Caco-2 (cell line): ENCODE data around the gene CHPF2. TPM values are rescaled to one million over a fixed set of nuclear protein-coding genes. Genes with fewer than 3 reads are reported as not detected.
A peak's percentile ranks its signal among the peaks of the same experiment; 100 is the strongest.

Source experiments
- BruUV-seq: library from RNA; stranded (reverse); fragments of 400-500 nt; replicated peaks from 2 replicates; lab custom pipeline; 2021; lab: Mats Ljungman, UMichigan
- CTCF ChIA-PET: fragments of 300-600 bp; sonication (Branson Sonifier 250); formaldehyde crosslinking; loops from one replicate; lab custom pipeline; 2022; ENCODE audit warnings: antibody characterized with exemption; lab: Charles Lee
- POLR2A ChIA-PET: fragments of 300-600 bp; sonication (Branson Sonifier 250); formaldehyde crosslinking; loops from one replicate; lab custom pipeline; 2022; ENCODE audit warnings: antibody characterized with exemption; lab: Charles Lee
- DNase-seq, 2 experiments: peaks; one replicate each; pipeline versions ENCODE4 v3.0.0 to v3.0.0-alpha.2; 2020 to 2022
- H3K27me3 ChIP-seq: replicated peaks from 2 replicates; pipeline ENCODE4 v1.6.0; 2011; ENCODE audit warnings: low read length; ENCODE audit not compliant: control insufficient read depth, insufficient read depth
- H3K36me3 ChIP-seq: 2 replicates; pipeline ENCODE4 v1.5.1; 2011; ENCODE audit warnings: low read length; ENCODE audit not compliant: control insufficient read depth, insufficient read depth
- H3K4me1 ChIP-seq: fragments of 250-450 bp; sonication (Bioruptor Pico); 2 replicates; pipeline ENCODE4 v1.5.1; 2020; ENCODE audit warnings: mild to moderate bottlenecking
- H3K4me3 ChIP-seq: 2 replicates; pipeline ENCODE4 v1.5.1; 2011; ENCODE audit warnings: low read depth, mild to moderate bottlenecking, control low read depth, low read length
- H3K9me3 ChIP-seq: fragments of 250-450 bp; sonication (Bioruptor Pico); 2 replicates; pipeline ENCODE4 v1.5.1; 2020; ENCODE audit warnings: mild to moderate bottlenecking, moderate library complexity
- H3K27ac Mint-ChIP-seq: one replicate; pipeline ENCODE4 v1.8.0; 2022; ENCODE audit warnings: mixed read lengths; ENCODE audit not compliant: unreplicated experiment
- H3K27me3 Mint-ChIP-seq: one replicate; pipeline ENCODE4 v1.8.0; 2022; ENCODE audit warnings: mixed read lengths; ENCODE audit not compliant: insufficient read depth, unreplicated experiment
- H3K36me3 Mint-ChIP-seq: one replicate; pipeline ENCODE4 v1.8.0; 2022; ENCODE audit warnings: mild to moderate bottlenecking, mixed read lengths; ENCODE audit not compliant: insufficient read depth, unreplicated experiment
- H3K4me1 Mint-ChIP-seq: one replicate; pipeline ENCODE4 v1.8.0; 2022; ENCODE audit warnings: low read depth, mixed read lengths; ENCODE audit not compliant: unreplicated experiment
- H3K4me3 Mint-ChIP-seq: one replicate; pipeline ENCODE4 v1.8.0; 2022; ENCODE audit warnings: mild to moderate bottlenecking, moderate library complexity, mixed read lengths; ENCODE audit not compliant: unreplicated experiment
- H3K9me3 Mint-ChIP-seq: one replicate; pipeline ENCODE4 v1.8.0; 2022; ENCODE audit warnings: mixed read lengths; ENCODE audit not compliant: unreplicated experiment
- CTCF ChIP-seq, 2 experiments: fragments of 200-600 bp in 1 of 2; IDR thresholded peaks; 1 replicate in 1 of 2; 2 replicates in 1 of 2; pipeline versions ENCODE4 v1.5.1 to v1.8.0; 2011 to 2022; ENCODE audit warnings: antibody characterized with exemption in 1 of 2, control low read depth in 1 of 2, inconsistent platforms in 1 of 2, low read depth in 1 of 2, low read length in 1 of 2, mild to moderate bottlenecking in 1 of 2, moderate library complexity in 1 of 2; ENCODE audit not compliant: insufficient read depth in 1 of 2, severe bottlenecking in 1 of 2, unreplicated experiment in 1 of 2
- intact Hi-C: fragments of 100-400 bp; cut with micrococcal nuclease; formaldehyde crosslinking; loops from one replicate; pipeline ENCODE4 v1.10.0; 2022; ENCODE audit not compliant: unreplicated experiment
- total RNA-seq: library from RNA; stranded (reverse); gene quantifications from 2 replicates; pipeline ENCODE4 v1.2.3, GENCODE V29; 2022

Gene CHPF2
- total RNA-seq, 1 experiment from 2014 or later: 34.0 TPM

GRCh38 chr7:151276666-151277590 lies 44.6 kb downstream of the CHPF2 start:
- H3K9me3 Mint-ChIP-seq: no peaks in the 10 kb centered on the region
- H3K36me3 ChIP-seq: no peaks in the 10 kb centered on the region
- intact Hi-C loops: no loop called here
- ChIA-PET CTCF (interaction anchor here (0.6 to 1.0 kb wide), 4 partner anchors 8 to 364 kb away, joined by 3 to 5 read pairs (median 3); no protein-coding TSS in a partner anchor), POLR2A (interaction anchor here (0.5 to 1.0 kb wide), 2 partner anchors 183 to 285 kb away, joined by 3 read pairs; no protein-coding TSS in a partner anchor)
- peak overlapping the region; percentile 42 for H3K4me3 Mint-ChIP-seq
- H3K27me3 Mint-ChIP-seq: peaks cover 16% of the 10 kb centered on the region
- peaks cover 8% of the 10 kb centered on the region; the same call in 1 of the 2 replicates for H3K4me1 ChIP-seq
- no peak for TF ChIP-seq CTCF (IDR thresholded peaks at IDR 0.05; ENCODE audit: insufficient read depth in 1 of 2, low read depth in 1 of 2, low read length in 1 of 2, severe bottlenecking in 1 of 2, unreplicated experiment in 1 of 2)
- no TSS peak for BruUV-seq
- no peaks in the 10 kb centered on the region for H3K9me3 ChIP-seq
- no peaks in the 10 kb centered on the region for H3K36me3 Mint-ChIP-seq
- peak overlapping the region; percentile 36 for H3K4me3 ChIP-seq
- H3K4me1 Mint-ChIP-seq: no peaks in the 10 kb centered on the region
- DNase-seq: peak; percentile 66 to 70
- no peak overlapping the region for H3K27ac Mint-ChIP-seq
- no peaks in the 10 kb centered on the region for H3K27me3 ChIP-seq

- BruUV-seq: no TSS peak
- Histone ChIP-seq H3K27me3 (no peaks in the 10 kb centered on the region), H3K36me3 (no peaks in the 10 kb centered on the region), H3K4me3 (no peak overlapping the region), H3K4me1 (0 out of 2 replicates have a peak, but pooled peaks cover 4% of the 10 kb centered on the region), H3K9me3 (no peaks in the 10 kb centered on the region)
- Mint-ChIP-seq H3K4me1 (no peaks in the 10 kb centered on the region), H3K9me3 (peaks cover 2% of the 10 kb centered on the region), H3K27me3 (peaks cover 16% of the 10 kb centered on the region), H3K36me3 (no peaks in the 10 kb centered on the region), H3K4me3 (peak overlapping the region; percentile 42), H3K27ac (no peak overlapping the region)
- intact Hi-C loops: no loop called here
- TF ChIP-seq CTCF (IDR thresholded peaks at IDR 0.05; ENCODE audit: insufficient read depth in 1 of 2, low read depth in 1 of 2, low read length in 1 of 2, severe bottlenecking in 1 of 2, unreplicated experiment in 1 of 2): no peak
- ChIA-PET CTCF (interaction anchor here (0.6 to 1.0 kb wide), 4 partner anchors 8 to 363 kb away, joined by 3 to 5 read pairs (median 3); no protein-coding TSS in a partner anchor), POLR2A (interaction anchor here (0.5 to 1.0 kb wide), 2 partner anchors 183 to 284 kb away, joined by 3 read pairs; no protein-coding TSS in a partner anchor)
- DNase-seq: no peak
Measured at GRCh38 chr7:151277631-151278030, 45.3 kb downstream of the CHPF2 start.

- H3K9me3 ChIP-seq: no peaks in the 10 kb centered on the region
- intact Hi-C loops: no loop called here
- 0 out of 2 replicates have a peak, but pooled peaks cover 4% of the 10 kb centered on the region for H3K4me1 ChIP-seq
- ChIA-PET CTCF (interaction anchor here (0.6 kb wide), 1 partner anchor 20 kb away, joined by 3 read pairs; no protein-coding TSS in a partner anchor), POLR2A (no interaction called here)
- DNase-seq: no peak
- Mint-ChIP-seq H3K27me3 (peaks cover 21% of the 10 kb centered on the region), H3K4me1 (no peaks in the 10 kb centered on the region), H3K9me3 (peaks cover 10% of the 10 kb centered on the region), H3K27ac (no peak overlapping the region), H3K4me3 (no peak overlapping the region), H3K36me3 (no peaks in the 10 kb centered on the region)
- H3K4me3 ChIP-seq: no peak overlapping the region
- H3K36me3 ChIP-seq: no peaks in the 10 kb centered on the region
- no peaks in the 10 kb centered on the region for H3K27me3 ChIP-seq
- TF ChIP-seq CTCF (IDR thresholded peaks at IDR 0.05; ENCODE audit: insufficient read depth in 1 of 2, low read depth in 1 of 2, low read length in 1 of 2, severe bottlenecking in 1 of 2, unreplicated experiment in 1 of 2): no peak
- no TSS peak for BruUV-seq
Measured at GRCh38 chr7:151278949-151279348, 46.7 kb downstream of the CHPF2 start.
